Activated naive CD8-positive, alpha-beta T cell treated with anti-CD3 and anti-CD28 coated beads, Interleukin-2, amount 50 U/mL, for 24 hours (primary cell): Measurements from ENCODE around the gene COL5A2.
A peak's percentile ranks its signal among the peaks of the same experiment; 100 is the strongest.

ENCODE experiments used
- ATAC-seq: fragments of 150-1000 bp; cut with Tn5 transposase; one replicate; pipeline ENCODE4 v1.10.0; 2021
- DNase-seq: peaks from one replicate; pipeline ENCODE4 v3.0.0; 2021
- H3K27ac Mint-ChIP-seq: one replicate; pipeline ENCODE4 v1.8.0; 2021; ENCODE audit warnings: mild to moderate bottlenecking, mixed read lengths
- H3K27me3 Mint-ChIP-seq: one replicate; pipeline ENCODE4 v1.8.0; 2021; ENCODE audit warnings: mixed read lengths
- H3K36me3 Mint-ChIP-seq: one replicate; pipeline ENCODE4 v1.8.0; 2021; ENCODE audit warnings: low read depth, mixed read lengths
- H3K4me1 Mint-ChIP-seq: one replicate; pipeline ENCODE4 v1.8.0; 2021; ENCODE audit warnings: mixed read lengths
- H3K4me3 Mint-ChIP-seq: one replicate; pipeline ENCODE4 v1.8.0; 2021; ENCODE audit warnings: mild to moderate bottlenecking, moderate library complexity, mixed read lengths
- H3K9me3 Mint-ChIP-seq: one replicate; pipeline ENCODE4 v1.8.0; 2021; ENCODE audit warnings: mixed read lengths

The COL5A2 gene

DNA sequence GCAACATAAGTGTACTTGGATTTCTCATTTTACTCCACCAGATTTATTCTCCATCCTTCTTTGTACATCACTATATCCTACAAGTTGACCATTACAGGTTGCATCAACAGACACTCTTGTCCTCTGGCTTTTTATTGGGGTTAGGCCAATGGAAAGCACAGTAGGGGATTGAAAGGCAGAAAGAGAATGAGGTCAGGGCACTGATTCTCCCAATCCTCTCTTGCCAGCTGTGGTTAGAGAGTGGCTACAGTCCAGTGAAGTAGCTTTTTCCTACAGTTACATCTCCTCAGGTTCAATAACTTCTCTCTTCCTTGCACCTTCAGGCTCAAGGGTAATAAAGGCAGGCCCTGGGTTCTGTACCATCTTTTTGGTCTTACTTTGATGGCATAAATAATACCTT is 20.2 kb upstream of the COL5A2 start:
- H3K27me3 Mint-ChIP-seq: no peaks in the 10 kb centered on the region
- no peak overlapping the region for H3K27ac Mint-ChIP-seq
- peaks cover 5% of the 10 kb centered on the region for H3K9me3 Mint-ChIP-seq
- DNase-seq (no peak), ATAC-seq (no peak)
- peaks cover 2% of the 10 kb centered on the region for H3K36me3 Mint-ChIP-seq
- H3K4me1 Mint-ChIP-seq: peaks cover 12% of the 10 kb centered on the region
- H3K4me3 Mint-ChIP-seq: no peak overlapping the region

DNA sequence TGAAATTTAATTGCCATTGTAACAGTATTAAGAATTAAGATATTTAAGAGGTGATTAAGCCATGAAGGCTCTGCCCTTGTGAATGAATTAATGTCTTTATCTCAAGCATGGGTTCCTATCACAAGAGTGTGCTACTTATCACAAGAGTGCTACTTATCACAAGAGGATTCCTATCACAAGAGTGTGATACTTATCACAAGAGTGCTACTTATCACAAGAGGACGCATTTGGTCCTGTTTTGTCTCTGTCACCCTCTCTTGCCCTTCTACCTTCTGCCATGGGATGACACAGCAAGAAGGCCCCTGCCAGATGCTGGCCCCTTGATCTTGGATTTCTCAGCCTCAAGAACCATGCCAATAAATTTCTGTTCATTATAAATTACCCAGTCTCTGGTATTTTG is 13.2 kb upstream of the COL5A2 start:
- ATAC-seq: no peak
- Mint-ChIP-seq H3K4me3 (no peak overlapping the region), H3K27me3 (no peaks in the 10 kb centered on the region)

DNA sequence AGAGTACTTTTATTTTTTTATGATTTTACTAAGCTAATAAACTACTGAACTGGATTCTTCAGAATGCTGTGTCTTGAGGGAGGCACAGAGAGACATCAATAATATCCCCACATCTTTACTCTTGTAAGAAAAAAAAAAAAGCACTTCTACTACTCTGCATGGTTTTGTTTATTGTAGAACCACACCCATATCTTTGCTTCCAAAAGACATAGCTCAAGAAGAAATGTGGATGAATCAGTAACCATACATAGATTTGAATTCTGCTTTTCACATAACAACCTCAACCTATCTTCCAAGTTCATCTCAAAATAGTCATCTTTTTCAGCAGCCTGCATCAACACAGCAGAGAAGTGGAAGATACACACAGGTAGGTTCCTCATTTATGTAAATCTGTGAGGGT is 12.2 kb upstream of the COL5A2 start:
- H3K27ac Mint-ChIP-seq: no peak overlapping the region
- H3K36me3 Mint-ChIP-seq: no peaks in the 10 kb centered on the region
- DNase-seq (no peak), ATAC-seq (no peak)
- no peaks in the 10 kb centered on the region for H3K4me1 Mint-ChIP-seq
- no peaks in the 10 kb centered on the region for H3K27me3 Mint-ChIP-seq
- H3K9me3 Mint-ChIP-seq: peaks cover 1% of the 10 kb centered on the region
- no peak overlapping the region for H3K4me3 Mint-ChIP-seq

More for the DNA sequence above, 13.2 kb upstream of the COL5A2 start:
- Mint-ChIP-seq H3K36me3 (peaks cover 2% of the 10 kb centered on the region), H3K9me3 (peaks cover 5% of the 10 kb centered on the region), H3K27ac (no peak overlapping the region), H3K4me1 (no peaks in the 10 kb centered on the region)
- DNase-seq: no peak

- H3K27me3 Mint-ChIP-seq: no peaks in the 10 kb centered on the region
- no peaks in the 10 kb centered on the region for H3K9me3 Mint-ChIP-seq
- H3K4me1 Mint-ChIP-seq: no peaks in the 10 kb centered on the region
- DNase-seq: no peak
- H3K27ac Mint-ChIP-seq: no peak overlapping the region
- H3K36me3 Mint-ChIP-seq: no peaks in the 10 kb centered on the region
- no peak for ATAC-seq
- H3K4me3 Mint-ChIP-seq: no peak overlapping the region
Observed at GRCh38 chr2:189190685-189191084, 11.1 kb upstream of the COL5A2 start.

DNA sequence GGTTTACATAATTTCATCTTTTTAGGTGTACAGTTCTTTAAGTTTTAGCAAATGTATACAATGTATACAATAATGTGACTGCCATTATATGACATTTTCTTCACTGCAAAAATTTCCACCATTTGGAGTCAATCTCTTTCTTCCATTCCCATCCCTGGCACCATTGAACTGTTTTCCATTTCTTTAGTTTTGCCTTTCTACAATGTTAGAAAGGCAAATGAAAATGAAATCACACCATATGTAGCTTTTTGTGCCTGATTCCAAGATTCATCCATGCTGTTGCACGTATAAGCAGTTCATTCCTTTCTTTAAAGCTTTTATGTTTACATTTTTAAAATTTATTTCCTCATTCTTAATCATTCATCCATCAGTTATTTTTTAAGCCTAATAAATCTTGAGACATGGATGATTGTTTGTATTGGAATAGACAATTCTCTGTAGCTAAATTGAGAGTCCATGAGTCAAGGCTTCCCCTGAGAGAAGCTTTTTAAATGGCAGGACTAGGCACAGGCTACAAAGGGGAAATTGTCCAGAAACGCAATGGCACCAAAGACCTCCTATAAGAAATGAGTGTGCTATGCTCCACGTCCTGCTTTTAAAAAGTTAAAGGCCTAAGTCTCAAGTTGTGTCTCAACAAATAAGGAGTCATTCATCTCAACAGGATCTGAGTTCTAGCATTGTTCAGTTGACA is 8.7 kb upstream of the COL5A2 start:
- Mint-ChIP-seq H3K27ac (no peak overlapping the region), H3K9me3 (no peaks in the 10 kb centered on the region), H3K4me1 (no peaks in the 10 kb centered on the region), H3K36me3 (no peaks in the 10 kb centered on the region), H3K4me3 (no peak overlapping the region), H3K27me3 (no peaks in the 10 kb centered on the region)
- ATAC-seq: no peak
- no peak for DNase-seq

DNA sequence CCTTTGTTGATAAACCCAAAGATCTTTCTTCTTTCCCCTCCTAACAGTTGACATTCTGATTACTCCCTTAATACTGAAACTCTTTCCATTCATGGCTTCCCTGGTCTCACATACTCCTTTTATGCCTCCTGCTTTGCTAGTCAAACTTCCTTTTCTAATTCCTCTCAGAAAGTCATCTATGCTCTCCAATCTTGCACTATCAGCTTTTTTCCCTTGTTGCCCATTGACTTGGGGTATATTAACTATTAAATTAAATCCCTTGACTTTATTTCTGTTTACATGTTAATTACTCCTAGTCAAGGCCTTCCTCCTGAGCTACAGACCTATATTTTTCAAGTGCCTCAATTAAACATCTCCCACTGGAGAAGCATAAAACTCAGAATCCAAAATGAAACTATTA is 3.6 kb upstream of the COL5A2 start:
- peaks cover 1% of the 10 kb centered on the region for H3K36me3 Mint-ChIP-seq
- H3K4me1 Mint-ChIP-seq: peaks cover 13% of the 10 kb centered on the region
- peaks cover 13% of the 10 kb centered on the region for H3K27me3 Mint-ChIP-seq
- ATAC-seq: no peak
- no peaks in the 10 kb centered on the region for H3K9me3 Mint-ChIP-seq
- no peak for DNase-seq
- no peak overlapping the region for H3K27ac Mint-ChIP-seq
- no peak overlapping the region for H3K4me3 Mint-ChIP-seq

DNA sequence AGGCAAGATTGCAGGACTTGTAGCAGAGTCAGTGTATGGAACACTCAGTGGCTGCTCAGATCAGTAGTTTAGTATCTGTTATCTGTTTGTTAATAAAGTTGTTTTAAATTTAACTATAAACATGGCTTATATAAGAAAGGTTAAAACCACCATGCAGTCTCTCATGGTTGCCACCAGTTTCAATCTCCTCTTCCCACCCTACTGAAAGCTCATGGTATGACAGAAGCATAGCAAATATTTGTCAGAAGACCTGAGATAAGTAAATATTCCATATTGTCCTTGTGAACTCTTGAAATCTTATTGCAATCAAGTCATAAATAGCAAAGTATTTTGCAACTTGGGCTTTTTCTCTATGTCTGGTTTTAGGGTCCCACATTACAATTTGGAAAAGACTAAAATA is 2.1 kb upstream of the COL5A2 start:
- no peak overlapping the region for H3K27ac Mint-ChIP-seq
- peaks cover 1% of the 10 kb centered on the region for H3K36me3 Mint-ChIP-seq
- H3K27me3 Mint-ChIP-seq: peaks cover 13% of the 10 kb centered on the region
- DNase-seq (no peak), ATAC-seq (no peak)
- no peaks in the 10 kb centered on the region for H3K9me3 Mint-ChIP-seq
- H3K4me3 Mint-ChIP-seq: no peak overlapping the region
- peaks cover 13% of the 10 kb centered on the region for H3K4me1 Mint-ChIP-seq

- DNase-seq (no peak), ATAC-seq (no peak)
- Mint-ChIP-seq H3K9me3 (no peaks in the 10 kb centered on the region), H3K27ac (no peak overlapping the region), H3K4me3 (peak overlapping the region; percentile 53), H3K27me3 (peaks cover 13% of the 10 kb centered on the region), H3K4me1 (peaks cover 13% of the 10 kb centered on the region), H3K36me3 (peaks cover 1% of the 10 kb centered on the region)
Observed at GRCh38 chr2:189178726-189179569, 613 bp downstream of the COL5A2 start.

- Mint-ChIP-seq H3K36me3 (peaks cover 1% of the 10 kb centered on the region), H3K4me3 (no peak overlapping the region), H3K4me1 (peaks cover 13% of the 10 kb centered on the region), H3K9me3 (no peaks in the 10 kb centered on the region), H3K27me3 (peaks cover 13% of the 10 kb centered on the region), H3K27ac (no peak overlapping the region)
- no peak for ATAC-seq
- no peak for DNase-seq
Observed at GRCh38 chr2:189178054-189178453, 1.5 kb downstream of the COL5A2 start.

- Mint-ChIP-seq H3K4me3 (no peak overlapping the region), H3K4me1 (peaks cover 13% of the 10 kb centered on the region), H3K36me3 (peaks cover 1% of the 10 kb centered on the region), H3K27me3 (peaks cover 13% of the 10 kb centered on the region), H3K27ac (no peak overlapping the region), H3K9me3 (no peaks in the 10 kb centered on the region)
- DNase-seq: no peak
- no peak for ATAC-seq
Observed at GRCh38 chr2:189177251-189177840, 2.2 kb downstream of the COL5A2 start.

GRCh38 chr2:189176516-189176915 is 3.0 kb downstream of the COL5A2 start:
- Mint-ChIP-seq H3K36me3 (peaks cover 1% of the 10 kb centered on the region), H3K27me3 (peaks cover 13% of the 10 kb centered on the region), H3K27ac (no peak overlapping the region), H3K9me3 (no peaks in the 10 kb centered on the region), H3K4me3 (no peak overlapping the region), H3K4me1 (peaks cover 13% of the 10 kb centered on the region)
- ATAC-seq (no peak), DNase-seq (no peak)

DNA sequence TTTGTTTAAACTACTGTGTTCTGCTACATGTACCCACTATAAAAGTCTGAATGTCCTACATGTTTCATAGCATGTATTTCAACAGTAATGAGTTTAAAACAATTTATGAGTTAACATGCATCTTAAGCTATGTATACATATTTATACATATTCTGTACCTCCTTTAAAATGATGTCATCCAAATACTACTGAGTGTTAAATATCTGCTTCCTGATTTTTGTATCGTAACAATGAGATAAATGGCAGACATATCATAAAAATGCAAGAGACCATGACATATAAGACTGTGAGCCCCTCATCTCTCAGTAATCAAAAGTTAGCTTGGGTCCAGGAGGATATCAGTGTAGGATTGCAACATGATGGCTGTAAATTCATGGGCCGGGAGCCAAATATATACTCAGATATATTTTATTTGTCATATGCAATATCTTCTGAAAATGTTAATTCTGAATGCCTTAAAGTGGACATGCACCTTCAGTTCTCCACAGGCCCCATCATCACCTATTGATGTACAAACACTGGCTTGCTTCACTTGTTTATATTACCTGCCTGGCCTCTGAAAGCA is 3.6 kb downstream of the COL5A2 start:
- no peaks in the 10 kb centered on the region for H3K9me3 Mint-ChIP-seq
- peaks cover 1% of the 10 kb centered on the region for H3K36me3 Mint-ChIP-seq
- H3K4me3 Mint-ChIP-seq: no peak overlapping the region
- peaks cover 13% of the 10 kb centered on the region for H3K27me3 Mint-ChIP-seq
- H3K27ac Mint-ChIP-seq: no peak overlapping the region
- DNase-seq: no peak
- no peak for ATAC-seq
- H3K4me1 Mint-ChIP-seq: peaks cover 13% of the 10 kb centered on the region

DNA sequence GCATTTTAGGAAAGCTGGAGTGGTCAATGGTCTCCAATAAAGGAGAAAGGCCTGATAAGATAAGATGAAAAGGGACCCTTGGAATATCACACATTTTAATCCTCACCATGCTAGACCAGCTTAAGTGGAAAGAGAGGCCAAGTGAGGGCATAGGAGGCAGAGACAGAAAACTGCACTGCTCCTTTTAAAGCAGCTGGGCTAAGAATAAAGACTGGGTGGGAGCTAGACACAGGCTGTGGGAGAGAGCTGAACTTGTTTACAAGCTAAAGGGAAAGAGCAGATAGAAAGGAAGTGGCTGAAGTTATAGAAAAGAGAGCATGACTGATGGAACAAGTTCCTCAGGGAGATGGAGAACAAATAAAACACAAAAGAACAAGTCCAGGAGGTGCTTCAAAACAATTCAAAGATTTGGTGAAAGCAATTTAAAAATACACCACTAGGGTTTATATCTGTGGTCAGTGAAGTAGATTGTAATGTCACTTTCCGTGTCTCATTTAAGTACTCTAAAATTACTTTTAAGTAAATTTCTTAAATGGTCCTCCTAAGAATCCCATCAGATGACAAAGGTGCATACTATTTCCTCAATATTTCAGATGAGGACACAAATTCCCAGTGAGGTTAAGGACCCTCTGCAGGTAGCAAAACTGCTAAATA is 7.5 kb downstream of the COL5A2 start:
- Mint-ChIP-seq H3K36me3 (peaks cover 1% of the 10 kb centered on the region), H3K4me1 (no peaks in the 10 kb centered on the region), H3K9me3 (no peaks in the 10 kb centered on the region), H3K27me3 (no peaks in the 10 kb centered on the region), H3K27ac (no peak overlapping the region), H3K4me3 (no peak overlapping the region)
- ATAC-seq (no peak), DNase-seq (no peak)

DNA sequence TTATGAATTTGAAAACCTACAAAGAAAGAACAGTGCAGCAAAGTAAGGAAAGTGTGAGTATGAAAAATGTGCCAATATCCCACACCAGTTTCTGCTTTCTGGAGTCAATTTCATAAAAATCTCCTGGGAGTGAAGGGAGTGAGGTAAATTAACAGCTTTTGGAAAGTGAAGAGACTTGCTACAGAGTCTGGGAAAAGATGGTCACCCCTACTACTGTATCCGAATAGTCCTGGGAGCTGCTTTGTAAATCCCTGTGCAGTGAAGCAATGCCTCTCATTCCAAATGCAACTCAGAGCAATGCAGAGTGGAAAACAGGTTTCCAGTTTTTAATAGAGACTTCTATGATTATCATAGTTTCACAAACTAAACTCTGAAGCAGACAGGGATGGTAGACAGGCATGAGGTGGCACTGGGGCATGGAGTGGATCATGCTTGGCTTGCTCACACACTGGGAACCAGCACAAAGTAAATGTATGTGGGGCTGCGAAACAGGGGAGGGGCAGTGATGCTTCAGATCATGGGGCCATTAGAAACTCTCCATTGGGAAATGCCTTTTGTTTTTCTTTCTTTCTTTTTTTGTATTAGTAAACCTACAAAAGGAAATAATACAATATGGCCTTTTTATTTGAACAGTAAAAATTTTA is 10.6 kb downstream of the COL5A2 start:
- no peak for ATAC-seq
- DNase-seq: no peak
- Mint-ChIP-seq H3K4me1 (no peaks in the 10 kb centered on the region), H3K36me3 (peaks cover 1% of the 10 kb centered on the region), H3K9me3 (no peaks in the 10 kb centered on the region), H3K4me3 (no peak overlapping the region), H3K27me3 (no peaks in the 10 kb centered on the region), H3K27ac (no peak overlapping the region)
